IMR-90 (cell line): Measurements from ENCODE around the gene COL9A2. TPM values are rescaled to one million over a fixed set of nuclear protein-coding genes. Genes with fewer than 3 reads are reported as not detected.
"Not testable (repeated sequence)": the region's sequence is repeated elsewhere in the genome, so short reads cannot be mapped to it uniquely, and the experiment has no call there.

Experiments
- ATAC-seq: fragments of 200-7000 bp; cut with Tn5 transposase; 2 replicates; pipeline ENCODE4 v1.9.1; 2020; ENCODE audit warnings: low read depth, mild to moderate bottlenecking, moderate library complexity
- BruUV-seq: library from RNA; stranded (reverse); fragments of 400-500 nt; replicated peaks from 2 replicates; lab custom pipeline; 2021; lab: Mats Ljungman, UMichigan
- CTCF ChIA-PET: fragments of 300-600 bp; formaldehyde crosslinking; extraction: SDS; loops from one replicate; lab custom pipeline; 2021; ENCODE audit warnings: antibody characterized with exemption; lab: Yijun Ruan, JAX
- POLR2A ChIA-PET: fragments of 300-600 bp; sonication (Branson Sonifier 250); formaldehyde crosslinking; loops from one replicate; lab custom pipeline; 2022; ENCODE audit warnings: antibody characterized with exemption; ENCODE audit not compliant: unreplicated experiment; lab: Charles Lee
- DNase-seq: peaks from one replicate; pipeline ENCODE4 v3.0.0; 2013
- H2AFZ ChIP-seq: replicated peaks from 2 replicates; pipeline ENCODE3; 2013; ENCODE audit warnings: low read length, mild to moderate bottlenecking; ENCODE audit not compliant: poor library complexity
- H2AK5ac ChIP-seq: 2 replicates; pipeline ENCODE4 v1.6.1; 2013; ENCODE audit warnings: low read depth, low read length, inconsistent platforms
- H2AK9ac ChIP-seq: replicated peaks from 2 replicates; pipeline ENCODE3; 2013; ENCODE audit warnings: mild to moderate bottlenecking, low read depth, low read length, moderate library complexity; ENCODE audit not compliant: poor library complexity
- H2BK120ac ChIP-seq: 2 replicates; pipeline ENCODE4 v1.6.1; 2013; ENCODE audit warnings: low read depth, low read length, inconsistent platforms
- H2BK15ac ChIP-seq: 3 replicates; pipeline ENCODE4 v1.6.1; 2013; ENCODE audit warnings: low read depth, low read length, inconsistent platforms
- H2BK20ac ChIP-seq: 2 replicates; pipeline ENCODE4 v1.6.1; 2013; ENCODE audit warnings: low read depth, mild to moderate bottlenecking, inconsistent platforms, low read length, moderate library complexity
- H2BK5ac ChIP-seq: 2 replicates; pipeline ENCODE4 v1.6.1; 2013; ENCODE audit warnings: mild to moderate bottlenecking, low read depth, low read length, inconsistent platforms; ENCODE audit not compliant: poor library complexity, severe bottlenecking
- H3K14ac ChIP-seq: replicated peaks from 2 replicates; pipeline ENCODE4 v1.6.1; 2013; ENCODE audit warnings: low read depth, low read length, inconsistent platforms
- H3K18ac ChIP-seq: 2 replicates; pipeline ENCODE4 v1.6.1; 2013; ENCODE audit warnings: low read depth, low read length, control low read depth
- H3K23ac ChIP-seq: 2 replicates; pipeline ENCODE4 v1.6.1; 2013; ENCODE audit warnings: low read depth, low read length, inconsistent platforms
- H3K27ac ChIP-seq: 2 replicates; pipeline ENCODE4 v1.5.1; 2013; ENCODE audit warnings: mild to moderate bottlenecking, control low read depth, low read length; ENCODE audit not compliant: insufficient read depth
- H3K27me3 ChIP-seq: 2 replicates; pipeline ENCODE4 v1.6.1; 2013; ENCODE audit warnings: low read length; ENCODE audit not compliant: control insufficient read depth, insufficient read depth
- H3K36me3 ChIP-seq: 2 replicates; pipeline ENCODE4 v1.6.1; 2013; ENCODE audit warnings: low read length, mixed read lengths; ENCODE audit not compliant: control insufficient read depth, insufficient read depth
- H3K4ac ChIP-seq: 2 replicates; pipeline ENCODE4 v1.6.1; 2013; ENCODE audit warnings: low read depth, low read length, inconsistent platforms
- H3K4me1 ChIP-seq: 2 replicates; pipeline ENCODE4 v1.6.1; 2013; ENCODE audit warnings: low read length, mixed read lengths; ENCODE audit not compliant: control insufficient read depth, insufficient read depth
- H3K4me2 ChIP-seq: 2 replicates; pipeline ENCODE4 v1.6.1; 2013; ENCODE audit warnings: low read depth, mild to moderate bottlenecking, control low read depth, low read length, moderate library complexity
- H3K4me3 ChIP-seq: 2 replicates; pipeline ENCODE4 v1.5.1; 2013; ENCODE audit warnings: low read depth, mild to moderate bottlenecking, control low read depth, low read length, moderate library complexity; ENCODE audit not compliant: insufficient read depth
- H3K56ac ChIP-seq: 2 replicates; pipeline ENCODE4 v1.6.1; 2013; ENCODE audit warnings: low read length, inconsistent platforms; ENCODE audit not compliant: insufficient read depth; ENCODE audit errors: extremely low read depth
- H3K79me1 ChIP-seq, 2 experiments: 2 replicates each; pipeline ENCODE4 v1.6.1; 2013; ENCODE audit warnings: low read length in 2 of 2, inconsistent platforms in 1 of 2, low read depth in 1 of 2
- H3K9ac ChIP-seq: 2 replicates; pipeline ENCODE4 v1.6.1; 2013; ENCODE audit warnings: low read depth, low read length, control low read depth
- H3K9me1 ChIP-seq: 2 replicates; pipeline ENCODE4 v1.6.1; 2013; ENCODE audit warnings: low read length, inconsistent platforms; ENCODE audit not compliant: insufficient read depth
- H3K9me3 ChIP-seq: 2 replicates; pipeline ENCODE4 v1.6.1; 2013; ENCODE audit warnings: low read length; ENCODE audit not compliant: control insufficient read depth, insufficient read depth
- H4K20me1 ChIP-seq: 2 replicates; pipeline ENCODE4 v1.6.1; 2013; ENCODE audit warnings: low read length, inconsistent platforms; ENCODE audit not compliant: insufficient read depth
- H4K5ac ChIP-seq: 2 replicates; pipeline ENCODE4 v1.6.1; 2013; ENCODE audit warnings: mild to moderate bottlenecking, low read depth, low read length, control low read depth
- H4K8ac ChIP-seq, 2 experiments: 2 replicates each; pipeline ENCODE4 v1.6.1; 2013; ENCODE audit warnings: low read depth in 2 of 2, low read length in 2 of 2, control low read depth in 1 of 2, inconsistent platforms in 1 of 2
- H4K91ac ChIP-seq: 2 replicates; pipeline ENCODE4 v1.6.1; 2013; ENCODE audit warnings: low read depth, low read length, inconsistent platforms; ENCODE audit not compliant: insufficient read depth
- CEBPB ChIP-seq: IDR thresholded peaks from 2 replicates; pipeline ENCODE4 v1.6.1; 2012; ENCODE audit warnings: low read depth, low read length, improper control_type of control experiment
- MAFK ChIP-seq: IDR thresholded peaks from 2 replicates; pipeline ENCODE4 v1.6.1; 2012; ENCODE audit warnings: low read depth, low read length, improper control_type of control experiment
- MAZ ChIP-seq: IDR thresholded peaks from 2 replicates; pipeline ENCODE4 v1.6.1; 2012; ENCODE audit warnings: low read depth, mild to moderate bottlenecking, low read length, improper control_type of control experiment, moderate library complexity, borderline replicate concordance
- NFE2L2 ChIP-seq: fragments of 150-350 bp; IDR thresholded peaks from 2 replicates; pipeline ENCODE4 v1.6.1; 2016; ENCODE audit warnings: low read depth, mild to moderate bottlenecking, low read length
- WGBS, 2 experiments: methylation state at CpG; one replicate each; pipeline versions ENCODE4 v1.1.5 to v1.1.7; 2013; ENCODE audit warnings: missing lambda C conversion rate in 2 of 2; ENCODE audit not compliant: insufficient read length in 1 of 2; ENCODE audit errors: extremely low coverage in 2 of 2; 5-methylcytosine and 5-hydroxymethylcytosine counted together
- dilution Hi-C: fragments of 300-500 bp; cut with HindIII; formaldehyde crosslinking; loops from one replicate; pipeline ENCODE4 v1.14.3; 2018; ENCODE audit warnings: low sequenced_read_pairs; ENCODE audit not compliant: unreplicated experiment
- in situ Hi-C: fragments of 300-500 bp; cut with MboI; formaldehyde crosslinking; loops from 3 replicates; pipeline ENCODE4 v1.14.3; 2019; ENCODE audit warnings: low sequenced_read_pairs, inconsistent platforms, mixed read lengths
- intact Hi-C: fragments of 100-400 bp; cut with micrococcal nuclease; formaldehyde crosslinking; loops from 2 replicates; pipeline ENCODE4 v1.10.0; 2022
- polyA plus RNA-seq, 3 experiments: library from polyadenylated mRNA; depleted of rRNA; stranded (reverse); fragments of >200 nt; gene quantifications; 2 replicates each; pipeline ENCODE4 v1.2.3, GENCODE V29; 2012; ENCODE audit warnings: low replicate concordance in 1 of 3
- total RNA-seq: library from RNA; depleted of rRNA; stranded (reverse); fragments of >200 nt; gene quantifications from 2 replicates; pipeline ENCODE4 v1.2.3, GENCODE V29; 2012
- TF ChIP-seq, protein P1 (sequence below): fragments of 150-350 bp; IDR thresholded peaks from 2 replicates; pipeline ENCODE4 v1.6.1; 2016; ENCODE audit warnings: low read depth, mild to moderate bottlenecking, low read length, moderate library complexity, borderline replicate concordance

Gene COL9A2
- total and polyA plus RNA-seq, 2 of the 4 experiments (the other 2 are of a cell fraction) = 0.90 to 1.6 TPM

DNA sequence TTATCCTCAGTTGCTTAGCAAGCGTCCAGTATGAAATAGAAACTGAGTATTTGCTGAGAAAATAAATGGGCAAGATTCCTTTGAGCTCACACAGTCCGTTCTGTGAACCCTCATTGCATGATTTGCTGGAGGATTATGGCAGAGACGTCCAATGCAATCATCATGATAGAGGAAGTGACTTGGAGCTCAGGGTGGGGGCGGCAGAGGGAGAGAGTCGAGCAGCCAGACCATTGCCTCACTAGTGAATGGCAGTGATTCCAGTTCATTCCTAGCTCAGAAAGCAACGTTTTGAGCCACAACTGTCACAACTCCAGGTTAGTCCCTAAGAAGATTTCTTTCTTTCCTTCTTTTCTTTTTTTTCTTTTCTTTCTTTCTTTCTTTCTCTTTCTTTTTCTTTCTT, 27.5 kb upstream of the COL9A2 start:
- Histone ChIP-seq H3K56ac (no peak overlapping the region), H2BK20ac (no peak overlapping the region), H2AK9ac (no peak overlapping the region), H4K20me1 (no peaks in the 10 kb centered on the region), H3K4me2 (peak overlapping the region; percentile 58; the same call in 1 of the 2 replicates), H2AFZ (peak overlapping the region; percentile 75), H3K79me1 (no peaks in the 10 kb centered on the region), H3K23ac (no peak overlapping the region), H3K9me1 (no peaks in the 10 kb centered on the region), H2BK5ac (no peak overlapping the region), H3K14ac (no peak overlapping the region), H4K91ac (no peak overlapping the region), H3K18ac (no peak overlapping the region), H3K9ac (no peak overlapping the region), H3K4me3 (no peak overlapping the region), H3K9me3 (peaks cover 2% of the 10 kb centered on the region; the same call in 1 of the 2 replicates), H3K4me1 (no peaks in the 10 kb centered on the region), H4K8ac (no peak overlapping the region), H2BK120ac (no peak overlapping the region), H3K27me3 (peaks cover 2% of the 10 kb centered on the region; the same call in 1 of the 2 replicates), H2BK15ac (no peak overlapping the region), H2AK5ac (no peak overlapping the region), H4K5ac (no peak overlapping the region), H3K27ac (no peak overlapping the region), H3K4ac (no peak overlapping the region), H3K36me3 (no peaks in the 10 kb centered on the region)
- dilution Hi-C loops = no loop called here
- in situ Hi-C loops = no loop called here
- TF ChIP-seq MAFK = no peak
- no peak for TF ChIP-seq NFE2L2
- TF ChIP-seq, protein P1, sequence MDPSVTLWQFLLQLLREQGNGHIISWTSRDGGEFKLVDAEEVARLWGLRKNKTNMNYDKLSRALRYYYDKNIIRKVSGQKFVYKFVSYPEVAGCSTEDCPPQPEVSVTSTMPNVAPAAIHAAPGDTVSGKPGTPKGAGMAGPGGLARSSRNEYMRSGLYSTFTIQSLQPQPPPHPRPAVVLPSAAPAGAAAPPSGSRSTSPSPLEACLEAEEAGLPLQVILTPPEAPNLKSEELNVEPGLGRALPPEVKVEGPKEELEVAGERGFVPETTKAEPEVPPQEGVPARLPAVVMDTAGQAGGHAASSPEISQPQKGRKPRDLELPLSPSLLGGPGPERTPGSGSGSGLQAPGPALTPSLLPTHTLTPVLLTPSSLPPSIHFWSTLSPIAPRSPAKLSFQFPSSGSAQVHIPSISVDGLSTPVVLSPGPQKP = no peak
- peak; percentile 67 for TF ChIP-seq CEBPB
- TF ChIP-seq MAZ = peak; percentile 90; the same call in 1 of the 2 replicates
- ATAC-seq (peak; percentile 96), DNase-seq (peak; percentile 79)
- POLR2A ChIA-PET = no interaction called here
- CTCF ChIA-PET = interaction anchor here (0.7 kb wide), 1 partner anchor 225 kb away, joined by 3 read pairs; no protein-coding TSS in a partner anchor
- BruUV-seq = no TSS peak
- intact Hi-C loops = no loop called here
- WGBS, 2 experiments = 30% methylated on average over 2 of the region's 6 CpGs; no CpG with 5 or more reads in 1 of the 2 experiments

DNA sequence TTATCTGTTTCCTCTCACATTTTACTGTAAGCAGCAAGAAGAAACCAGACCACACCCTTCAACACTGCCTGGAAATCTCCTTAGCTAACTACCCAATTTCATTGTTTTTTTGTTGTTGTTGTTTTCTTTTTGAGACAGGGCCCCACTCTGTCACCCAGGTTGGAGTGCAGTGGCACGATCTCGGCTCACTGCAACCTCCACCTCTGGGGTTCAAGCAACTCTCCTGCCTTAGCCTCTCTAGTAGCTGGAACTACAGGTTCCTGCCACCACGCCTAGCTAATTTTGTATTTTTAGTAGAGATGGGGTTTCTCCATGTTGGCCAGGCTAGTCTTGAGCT, 25.3 kb upstream of the COL9A2 start:
- CTCF ChIA-PET, H3K79me1 ChIP-seq, H3K4me2 ChIP-seq, H2BK120ac ChIP-seq, H3K4me1 ChIP-seq, H2AFZ ChIP-seq, H3K36me3 ChIP-seq, ATAC-seq, H4K20me1 ChIP-seq, H3K9ac ChIP-seq, H3K18ac ChIP-seq, H4K5ac ChIP-seq, H3K9me3 ChIP-seq, POLR2A ChIA-PET, dilution Hi-C loops, DNase-seq, in situ Hi-C loops, BruUV-seq, H4K91ac ChIP-seq, H3K27me3 ChIP-seq, H2BK20ac ChIP-seq, H2BK15ac ChIP-seq, H3K4me3 ChIP-seq, intact Hi-C loops, H3K4ac ChIP-seq, H2AK9ac ChIP-seq, H3K14ac ChIP-seq, H3K56ac ChIP-seq, H3K9me1 ChIP-seq, H2BK5ac ChIP-seq, H3K27ac ChIP-seq, H2AK5ac ChIP-seq, H3K23ac ChIP-seq, H4K8ac ChIP-seq: not testable (repeated sequence)
- WGBS, 2 experiments = 100% methylated on average over 1 of the region's 3 CpGs; no CpG with 5 or more reads in 1 of the 2 experiments
